ENCODE results near the gene PCDHB15.
"Not testable (repeated sequence)": the region's sequence is repeated elsewhere in the genome, so short reads cannot be mapped to it uniquely, and the experiment has no call there.

PCDHB15 gene

DNA sequence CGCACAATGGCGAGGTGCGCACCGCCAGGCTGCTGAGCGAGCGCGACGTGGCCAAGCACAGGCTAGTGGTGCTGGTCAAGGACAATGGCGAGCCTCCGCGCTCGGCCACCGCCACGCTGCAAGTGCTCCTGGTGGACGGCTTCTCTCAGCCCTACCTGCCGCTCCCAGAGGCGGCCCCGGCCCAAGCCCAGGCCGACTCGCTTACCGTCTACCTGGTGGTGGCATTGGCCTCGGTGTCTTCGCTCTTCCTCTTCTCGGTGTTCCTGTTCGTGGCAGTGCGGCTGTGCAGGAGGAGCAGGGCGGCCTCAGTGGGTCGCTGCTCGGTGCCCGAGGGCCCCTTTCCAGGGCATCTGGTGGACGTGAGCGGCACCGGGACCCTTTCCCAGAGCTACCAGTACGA is 2.2 kb downstream of the PCDHB15 start:
- H3K36me3 ChIP-seq (ENCODE audit: control insufficient read depth in 1 of 2, insufficient read depth in 2 of 2, low read length in 2 of 2); H3K4me1 ChIP-seq (ENCODE audit: control insufficient read depth in 1 of 2, insufficient read depth in 2 of 2, low read length in 2 of 2); H3K4me3 ChIP-seq (ENCODE audit: low read depth in 1 of 2, low read length in 2 of 2); H3K27me3 ChIP-seq (ENCODE audit: control insufficient read depth in 1 of 2, insufficient read depth in 2 of 2, low read length in 2 of 2); H3K9ac ChIP-seq (ENCODE audit: low read depth in 1 of 2, low read length in 2 of 2); H3K27ac ChIP-seq (ENCODE audit: low read depth, low read length): not testable (repeated sequence)
- H3K9me3 ChIP-seq (ENCODE audit: control insufficient read depth in 1 of 2, low read length in 2 of 2) = peaks cover 53 to 71% of the 10 kb centered on the region in 2 donors

DNA sequence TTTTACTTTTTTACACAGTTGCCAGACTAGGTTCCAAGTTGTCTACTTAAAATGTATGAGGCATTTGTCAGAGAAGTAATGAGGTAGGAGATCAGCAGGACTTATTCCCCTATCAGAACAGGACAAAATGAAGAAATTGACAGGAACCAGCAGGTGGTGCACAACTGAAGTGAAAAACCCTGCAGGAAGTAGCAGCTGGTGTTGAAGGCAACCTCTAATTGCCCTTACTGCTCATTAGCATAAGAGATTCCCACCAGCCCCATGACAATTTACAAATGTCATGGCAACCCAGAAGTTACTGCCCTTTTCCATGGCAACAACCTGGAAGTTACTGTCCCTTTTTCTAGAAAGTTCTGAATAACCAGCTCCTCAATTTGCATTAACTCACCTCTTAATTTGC is 5.4 kb downstream of the PCDHB15 start:
- peak overlapping the region in 1 of 2 donors; percentile 7 for H3K4me3 ChIP-seq (ENCODE audit: low read depth in 1 of 2, low read length in 2 of 2)

DNA sequence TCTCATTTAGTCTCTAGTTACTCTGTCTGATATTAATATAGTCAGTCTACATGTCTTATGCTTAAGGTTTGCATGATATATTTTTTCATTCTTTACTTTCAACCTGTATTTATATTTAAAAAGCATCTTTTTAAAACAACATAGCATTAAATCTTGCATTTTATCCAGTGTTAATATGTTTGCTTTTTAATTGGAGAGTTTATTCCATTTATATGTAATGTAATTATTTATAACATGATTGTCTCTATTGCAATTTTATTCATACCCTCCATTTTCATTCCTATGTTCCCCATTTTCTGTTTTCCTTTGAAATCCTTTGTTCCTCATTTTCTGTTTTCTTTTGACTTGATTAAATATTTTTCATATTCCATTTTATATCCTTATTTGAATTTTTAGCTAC is 13.3 kb downstream of the PCDHB15 start:
- Histone ChIP-seq H3K27ac (ENCODE audit: low read depth, low read length) (no peak overlapping the region), H3K9ac (ENCODE audit: low read depth in 1 of 2, low read length in 2 of 2) (no peak overlapping the region), H3K9me3 (ENCODE audit: control insufficient read depth in 1 of 2, low read length in 2 of 2) (peaks cover 79 to 83% of the 10 kb centered on the region in 2 donors), H3K27me3 (ENCODE audit: control insufficient read depth in 1 of 2, insufficient read depth in 2 of 2, low read length in 2 of 2) (no peaks in the 10 kb centered on the region), H3K4me1 (ENCODE audit: control insufficient read depth in 1 of 2, insufficient read depth in 2 of 2, low read length in 2 of 2) (no peaks in the 10 kb centered on the region), H3K4me3 (ENCODE audit: low read depth in 1 of 2, low read length in 2 of 2) (no peak overlapping the region), H3K36me3 (ENCODE audit: control insufficient read depth in 1 of 2, insufficient read depth in 2 of 2, low read length in 2 of 2) (no peaks in the 10 kb centered on the region)

More for the DNA sequence above, 5.4 kb downstream of the PCDHB15 start:
- Histone ChIP-seq H3K27me3 (ENCODE audit: control insufficient read depth in 1 of 2, insufficient read depth in 2 of 2, low read length in 2 of 2) (no peaks in the 10 kb centered on the region), H3K9ac (ENCODE audit: low read depth in 1 of 2, low read length in 2 of 2) (no peak overlapping the region), H3K4me1 (ENCODE audit: control insufficient read depth in 1 of 2, insufficient read depth in 2 of 2, low read length in 2 of 2) (no peaks in the 10 kb centered on the region), H3K9me3 (ENCODE audit: control insufficient read depth in 1 of 2, low read length in 2 of 2) (peaks cover 64 to 69% of the 10 kb centered on the region in 2 donors), H3K36me3 (ENCODE audit: control insufficient read depth in 1 of 2, insufficient read depth in 2 of 2, low read length in 2 of 2) (no peaks in the 10 kb centered on the region), H3K27ac (ENCODE audit: low read depth, low read length) (no peak overlapping the region)

DNA sequence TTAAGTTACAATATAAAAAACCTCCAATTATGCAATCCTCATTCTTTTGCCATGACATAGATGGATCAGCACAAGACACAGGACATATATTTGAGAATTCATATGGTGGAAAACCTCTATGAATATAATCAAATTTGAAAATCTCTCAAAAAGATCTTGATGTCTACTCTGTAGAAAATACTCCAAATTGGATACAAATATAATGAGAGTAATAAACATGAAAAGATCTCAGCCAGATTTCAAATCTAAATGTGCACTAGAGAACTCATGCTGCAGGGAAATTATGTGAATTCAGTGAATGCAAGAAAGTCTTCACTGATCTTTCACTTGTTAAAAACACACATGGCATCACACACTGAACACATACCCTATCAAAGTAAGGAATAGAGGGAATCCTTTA is 13.8 kb downstream of the PCDHB15 start:
- Histone ChIP-seq H3K27ac (ENCODE audit: low read depth, low read length) (no peak overlapping the region), H3K4me3 (ENCODE audit: low read depth in 1 of 2, low read length in 2 of 2) (no peak overlapping the region), H3K9me3 (ENCODE audit: control insufficient read depth in 1 of 2, low read length in 2 of 2) (peaks cover 80 to 82% of the 10 kb centered on the region in 2 donors), H3K27me3 (ENCODE audit: control insufficient read depth in 1 of 2, insufficient read depth in 2 of 2, low read length in 2 of 2) (no peaks in the 10 kb centered on the region), H3K9ac (ENCODE audit: low read depth in 1 of 2, low read length in 2 of 2) (no peak overlapping the region), H3K36me3 (ENCODE audit: control insufficient read depth in 1 of 2, insufficient read depth in 2 of 2, low read length in 2 of 2) (peaks cover 0 to 1% of the 10 kb centered on the region in 2 donors), H3K4me1 (ENCODE audit: control insufficient read depth in 1 of 2, insufficient read depth in 2 of 2, low read length in 2 of 2) (no peaks in the 10 kb centered on the region)

DNA sequence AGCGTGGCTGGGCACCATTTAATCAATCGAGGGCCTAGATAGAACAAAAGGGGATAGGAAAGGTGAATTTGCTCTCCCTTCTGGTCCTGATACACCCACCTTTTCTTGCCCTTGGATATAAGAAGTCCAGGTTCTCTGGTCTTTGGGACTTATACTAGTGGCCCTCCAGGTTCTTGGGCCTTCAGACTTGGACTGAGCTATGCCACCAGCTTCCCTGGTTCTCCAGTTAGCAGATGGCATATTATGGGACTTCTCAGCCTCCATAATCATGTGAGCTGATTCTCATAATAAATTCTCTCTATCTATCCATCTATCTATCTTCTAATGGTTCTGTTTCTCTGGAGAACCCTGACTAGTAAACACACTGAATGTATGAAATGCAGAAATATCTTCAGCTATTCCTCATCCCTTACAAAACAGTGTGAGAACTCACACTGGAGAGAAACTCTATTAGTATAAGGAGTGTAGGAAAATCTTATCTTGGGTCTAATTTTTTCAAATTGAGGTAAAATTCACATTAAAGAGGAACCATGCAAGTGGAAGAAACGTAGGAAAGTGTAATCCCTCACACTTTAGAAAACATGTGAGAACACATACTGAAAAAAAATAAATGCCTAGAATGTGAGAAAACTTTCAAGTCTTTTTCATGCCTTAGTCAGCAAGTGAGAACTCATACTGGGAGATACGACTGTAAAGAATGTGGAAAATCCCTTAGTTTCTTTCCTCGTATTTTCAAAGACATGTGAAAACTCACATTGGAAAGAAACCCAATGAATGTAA is 15.5 kb downstream of the PCDHB15 start:
- no peak overlapping the region for H3K9ac ChIP-seq (ENCODE audit: low read depth in 1 of 2, low read length in 2 of 2)
- no peaks in the 10 kb centered on the region for H3K4me1 ChIP-seq (ENCODE audit: control insufficient read depth in 1 of 2, insufficient read depth in 2 of 2, low read length in 2 of 2)
- no peak overlapping the region for H3K27ac ChIP-seq (ENCODE audit: low read depth, low read length)
- peaks cover 0 to 3% of the 10 kb centered on the region in 2 donors for H3K36me3 ChIP-seq (ENCODE audit: control insufficient read depth in 1 of 2, insufficient read depth in 2 of 2, low read length in 2 of 2)
- no peak overlapping the region for H3K4me3 ChIP-seq (ENCODE audit: low read depth in 1 of 2, low read length in 2 of 2)
- no peaks in the 10 kb centered on the region for H3K27me3 ChIP-seq (ENCODE audit: control insufficient read depth in 1 of 2, insufficient read depth in 2 of 2, low read length in 2 of 2)
- peaks cover 76 to 86% of the 10 kb centered on the region in 2 donors for H3K9me3 ChIP-seq (ENCODE audit: control insufficient read depth in 1 of 2, low read length in 2 of 2)

DNA sequence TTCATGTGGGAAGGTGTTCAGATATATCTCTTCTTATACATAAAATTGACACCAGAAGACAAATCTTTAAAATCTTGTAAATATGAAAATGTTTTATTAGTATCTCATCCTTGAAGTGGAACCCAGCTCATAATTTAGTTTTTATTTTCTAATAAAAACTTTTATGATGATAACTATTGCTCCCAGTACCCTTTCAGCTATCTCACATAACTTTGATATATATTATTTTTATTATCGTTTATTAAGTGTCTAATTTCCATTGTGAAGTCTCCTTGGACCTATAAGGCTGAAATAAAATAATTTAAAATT is 16.0 kb downstream of the PCDHB15 start:
- H3K4me3 ChIP-seq (ENCODE audit: low read depth in 1 of 2, low read length in 2 of 2) = no peak overlapping the region
- H3K4me1 ChIP-seq (ENCODE audit: control insufficient read depth in 1 of 2, insufficient read depth in 2 of 2, low read length in 2 of 2) = no peaks in the 10 kb centered on the region
- no peak overlapping the region for H3K27ac ChIP-seq (ENCODE audit: low read depth, low read length)
- H3K36me3 ChIP-seq (ENCODE audit: control insufficient read depth in 1 of 2, insufficient read depth in 2 of 2, low read length in 2 of 2) = peaks cover 0 to 3% of the 10 kb centered on the region in 2 donors
- H3K9ac ChIP-seq (ENCODE audit: low read depth in 1 of 2, low read length in 2 of 2) = no peak overlapping the region
- H3K27me3 ChIP-seq (ENCODE audit: control insufficient read depth in 1 of 2, insufficient read depth in 2 of 2, low read length in 2 of 2) = no peaks in the 10 kb centered on the region
- peaks cover 78 to 91% of the 10 kb centered on the region in 2 donors for H3K9me3 ChIP-seq (ENCODE audit: control insufficient read depth in 1 of 2, low read length in 2 of 2)

DNA sequence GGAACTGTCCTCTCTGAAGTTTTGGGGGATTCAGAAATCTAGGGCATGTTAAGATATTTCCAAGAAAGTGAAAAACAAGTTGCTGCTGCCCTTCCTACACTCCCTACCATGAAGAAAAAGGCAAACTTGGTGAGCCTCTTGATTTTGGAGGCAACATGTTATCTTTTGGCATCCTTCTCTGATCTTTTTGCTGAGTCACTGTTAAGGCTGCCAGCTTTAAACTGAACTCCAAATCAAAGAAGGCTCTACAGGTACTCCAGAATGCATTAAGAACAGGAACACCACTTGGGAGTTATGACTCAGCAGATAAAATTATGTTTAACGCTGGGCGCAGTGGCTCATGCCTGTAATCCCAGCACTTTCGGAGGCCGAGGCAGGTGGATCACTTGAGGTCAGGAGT is 24.0 kb downstream of the PCDHB15 start:
- Histone ChIP-seq H3K9me3 (ENCODE audit: control insufficient read depth in 1 of 2, low read length in 2 of 2) (peaks cover 70 to 91% of the 10 kb centered on the region in 2 donors), H3K4me3 (ENCODE audit: low read depth in 1 of 2, low read length in 2 of 2) (peak overlapping the region in 1 of 2 donors; percentile 21), H3K9ac (ENCODE audit: low read depth in 1 of 2, low read length in 2 of 2) (no peak overlapping the region), H3K27ac (ENCODE audit: low read depth, low read length) (no peak overlapping the region), H3K36me3 (ENCODE audit: control insufficient read depth in 1 of 2, insufficient read depth in 2 of 2, low read length in 2 of 2) (peaks cover 0 to 3% of the 10 kb centered on the region in 2 donors), H3K4me1 (ENCODE audit: control insufficient read depth in 1 of 2, insufficient read depth in 2 of 2, low read length in 2 of 2) (no peaks in the 10 kb centered on the region), H3K27me3 (ENCODE audit: control insufficient read depth in 1 of 2, insufficient read depth in 2 of 2, low read length in 2 of 2) (no peaks in the 10 kb centered on the region)

DNA sequence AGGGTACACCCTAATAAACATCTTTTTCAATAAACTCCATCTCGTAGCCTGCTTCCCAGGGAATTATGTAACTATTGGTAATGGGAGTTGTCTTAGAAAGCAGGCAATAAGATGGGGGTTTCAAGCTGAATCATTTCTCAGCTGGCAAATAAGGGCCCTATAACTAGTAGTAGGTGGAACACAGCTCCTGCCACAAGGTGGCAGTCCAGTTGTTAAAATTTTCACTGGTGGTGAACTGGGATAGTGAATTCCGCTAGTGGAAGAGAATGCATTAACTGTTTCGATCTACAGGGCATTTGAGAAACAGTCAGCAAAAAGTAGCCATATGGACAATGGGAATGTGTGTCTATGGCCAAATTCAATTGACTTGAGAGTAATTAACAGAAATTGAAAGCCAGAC is 27.7 kb downstream of the PCDHB15 start:
- H3K36me3 ChIP-seq (ENCODE audit: control insufficient read depth in 1 of 2, insufficient read depth in 2 of 2, low read length in 2 of 2) = peaks cover 0 to 3% of the 10 kb centered on the region in 2 donors

DNA sequence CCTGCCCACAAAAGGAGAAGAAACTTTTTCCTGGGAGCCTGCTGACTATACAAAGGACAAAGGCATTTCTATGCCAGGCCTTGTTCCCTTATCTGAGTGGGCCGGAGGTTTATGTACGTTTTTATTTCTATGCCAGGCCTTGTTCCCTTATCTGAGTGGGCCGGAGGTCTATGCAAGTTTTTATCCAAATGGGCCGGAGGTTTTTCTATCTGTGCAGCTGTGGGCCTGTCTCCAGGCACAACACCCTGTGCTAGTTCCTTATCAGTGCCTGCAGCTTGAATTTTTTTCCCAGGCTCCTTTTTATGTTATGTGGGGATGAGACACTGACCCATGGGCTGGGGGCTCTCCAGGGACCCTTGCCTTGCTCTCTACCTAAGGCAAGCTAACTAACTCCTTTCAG is 53.2 kb downstream of the PCDHB15 start:
- H3K4me3 ChIP-seq (ENCODE audit: low read depth in 1 of 2, low read length in 2 of 2) = no peak overlapping the region
- H3K36me3 ChIP-seq (ENCODE audit: control insufficient read depth in 1 of 2, insufficient read depth in 2 of 2, low read length in 2 of 2) = peaks cover 0 to 10% of the 10 kb centered on the region in 2 donors
- H3K9me3 ChIP-seq (ENCODE audit: control insufficient read depth in 1 of 2, low read length in 2 of 2) = peaks cover 50 to 77% of the 10 kb centered on the region in 2 donors
- H3K4me1 ChIP-seq (ENCODE audit: control insufficient read depth in 1 of 2, insufficient read depth in 2 of 2, low read length in 2 of 2) = no peaks in the 10 kb centered on the region
- no peak overlapping the region for H3K9ac ChIP-seq (ENCODE audit: low read depth in 1 of 2, low read length in 2 of 2)
- no peak overlapping the region for H3K27ac ChIP-seq (ENCODE audit: low read depth, low read length)
- H3K27me3 ChIP-seq (ENCODE audit: control insufficient read depth in 1 of 2, insufficient read depth in 2 of 2, low read length in 2 of 2) = no peaks in the 10 kb centered on the region

More for the DNA sequence above, 27.7 kb downstream of the PCDHB15 start:
- Histone ChIP-seq H3K9me3 (ENCODE audit: control insufficient read depth in 1 of 2, low read length in 2 of 2) (peaks cover 68 to 80% of the 10 kb centered on the region in 2 donors), H3K9ac (ENCODE audit: low read depth in 1 of 2, low read length in 2 of 2) (no peak overlapping the region), H3K4me3 (ENCODE audit: low read depth in 1 of 2, low read length in 2 of 2) (no peak overlapping the region), H3K27me3 (ENCODE audit: control insufficient read depth in 1 of 2, insufficient read depth in 2 of 2, low read length in 2 of 2) (no peaks in the 10 kb centered on the region), H3K27ac (ENCODE audit: low read depth, low read length) (no peak overlapping the region), H3K4me1 (ENCODE audit: control insufficient read depth in 1 of 2, insufficient read depth in 2 of 2, low read length in 2 of 2) (no peaks in the 10 kb centered on the region)

Data from duodenal mucosa (tissue), 2 donors.